ENCODE measurements around the gene PTPRG. TPM values are rescaled to one million over a fixed set of nuclear protein-coding genes. Genes with fewer than 3 reads are reported as not detected.
A peak's percentile ranks its signal among the peaks of the same experiment; 100 is the strongest.

PTPRG gene
- total RNA-seq, 1 donor from 2014 or later: 80.7 TPM

DNA sequence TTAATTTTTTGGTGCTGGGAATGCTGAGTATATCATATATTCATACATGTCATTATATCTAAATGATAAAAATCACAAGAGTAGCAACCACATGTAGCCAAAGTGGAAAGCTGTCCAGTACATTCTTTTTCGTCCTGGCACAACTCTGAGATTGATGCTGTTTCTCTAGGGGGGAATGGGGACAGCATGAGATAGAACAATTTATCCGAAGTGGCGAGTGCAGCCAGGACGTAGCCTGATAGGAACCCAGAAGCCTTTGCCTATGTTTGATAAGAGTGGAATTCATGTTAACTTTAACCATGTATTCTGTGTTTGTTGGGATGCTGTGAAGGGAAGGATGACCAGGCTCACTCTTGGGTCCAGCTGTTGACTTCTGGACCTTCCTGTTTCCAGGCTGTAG, 20.9 kb downstream of the PTPRG start:
- H3K4me1 Mint-ChIP-seq (ENCODE audit: unreplicated experiment): peaks cover 35% of the 10 kb centered on the region
- no peak overlapping the region for H3K4me3 Mint-ChIP-seq (ENCODE audit: unreplicated experiment)
- no peak for DNase-seq (ENCODE audit: low spot score)
- H3K27me3 Mint-ChIP-seq (ENCODE audit: unreplicated experiment): no peaks in the 10 kb centered on the region
- H3K36me3 Mint-ChIP-seq (ENCODE audit: low read depth, unreplicated experiment): peaks cover 4% of the 10 kb centered on the region
- TF ChIP-seq, protein P1, sequence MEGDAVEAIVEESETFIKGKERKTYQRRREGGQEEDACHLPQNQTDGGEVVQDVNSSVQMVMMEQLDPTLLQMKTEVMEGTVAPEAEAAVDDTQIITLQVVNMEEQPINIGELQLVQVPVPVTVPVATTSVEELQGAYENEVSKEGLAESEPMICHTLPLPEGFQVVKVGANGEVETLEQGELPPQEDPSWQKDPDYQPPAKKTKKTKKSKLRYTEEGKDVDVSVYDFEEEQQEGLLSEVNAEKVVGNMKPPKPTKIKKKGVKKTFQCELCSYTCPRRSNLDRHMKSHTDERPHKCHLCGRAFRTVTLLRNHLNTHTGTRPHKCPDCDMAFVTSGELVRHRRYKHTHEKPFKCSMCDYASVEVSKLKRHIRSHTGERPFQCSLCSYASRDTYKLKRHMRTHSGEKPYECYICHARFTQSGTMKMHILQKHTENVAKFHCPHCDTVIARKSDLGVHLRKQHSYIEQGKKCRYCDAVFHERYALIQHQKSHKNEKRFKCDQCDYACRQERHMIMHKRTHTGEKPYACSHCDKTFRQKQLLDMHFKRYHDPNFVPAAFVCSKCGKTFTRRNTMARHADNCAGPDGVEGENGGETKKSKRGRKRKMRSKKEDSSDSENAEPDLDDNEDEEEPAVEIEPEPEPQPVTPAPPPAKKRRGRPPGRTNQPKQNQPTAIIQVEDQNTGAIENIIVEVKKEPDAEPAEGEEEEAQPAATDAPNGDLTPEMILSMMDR (IDR thresholded peaks at IDR 0.05; ENCODE audit: unreplicated experiment): no peak
- H3K9me3 Mint-ChIP-seq (ENCODE audit: unreplicated experiment): no peaks in the 10 kb centered on the region
- H3K27ac Mint-ChIP-seq (ENCODE audit: unreplicated experiment): no peak overlapping the region

DNA sequence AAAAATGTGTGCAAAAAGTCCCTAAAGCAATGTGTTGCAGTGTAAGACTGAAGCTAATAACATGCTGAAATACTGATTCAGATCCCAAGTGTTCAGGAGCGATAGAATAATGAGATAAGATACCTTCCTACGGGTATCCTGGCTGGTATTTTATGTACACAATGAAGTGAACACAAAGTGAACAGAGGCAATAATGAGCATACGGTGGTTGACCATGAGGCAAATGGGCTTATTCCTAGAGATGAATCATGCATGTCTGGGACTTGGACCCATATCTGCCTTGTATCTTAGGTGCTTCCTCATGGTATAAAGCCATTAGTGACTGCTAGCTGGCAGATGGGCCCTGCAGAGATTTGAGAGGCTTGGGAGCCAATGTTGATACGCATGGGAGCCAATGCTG, 21.5 kb downstream of the PTPRG start:
- Mint-ChIP-seq H3K27me3 (ENCODE audit: unreplicated experiment) (no peaks in the 10 kb centered on the region), H3K4me3 (ENCODE audit: unreplicated experiment) (no peak overlapping the region), H3K36me3 (ENCODE audit: low read depth, unreplicated experiment) (peaks cover 4% of the 10 kb centered on the region), H3K9me3 (ENCODE audit: unreplicated experiment) (no peaks in the 10 kb centered on the region), H3K27ac (ENCODE audit: unreplicated experiment) (no peak overlapping the region), H3K4me1 (ENCODE audit: unreplicated experiment) (peaks cover 31% of the 10 kb centered on the region)
- TF ChIP-seq, protein P1 (IDR thresholded peaks at IDR 0.05; ENCODE audit: unreplicated experiment): no peak
- no peak for DNase-seq (ENCODE audit: low spot score)

DNA sequence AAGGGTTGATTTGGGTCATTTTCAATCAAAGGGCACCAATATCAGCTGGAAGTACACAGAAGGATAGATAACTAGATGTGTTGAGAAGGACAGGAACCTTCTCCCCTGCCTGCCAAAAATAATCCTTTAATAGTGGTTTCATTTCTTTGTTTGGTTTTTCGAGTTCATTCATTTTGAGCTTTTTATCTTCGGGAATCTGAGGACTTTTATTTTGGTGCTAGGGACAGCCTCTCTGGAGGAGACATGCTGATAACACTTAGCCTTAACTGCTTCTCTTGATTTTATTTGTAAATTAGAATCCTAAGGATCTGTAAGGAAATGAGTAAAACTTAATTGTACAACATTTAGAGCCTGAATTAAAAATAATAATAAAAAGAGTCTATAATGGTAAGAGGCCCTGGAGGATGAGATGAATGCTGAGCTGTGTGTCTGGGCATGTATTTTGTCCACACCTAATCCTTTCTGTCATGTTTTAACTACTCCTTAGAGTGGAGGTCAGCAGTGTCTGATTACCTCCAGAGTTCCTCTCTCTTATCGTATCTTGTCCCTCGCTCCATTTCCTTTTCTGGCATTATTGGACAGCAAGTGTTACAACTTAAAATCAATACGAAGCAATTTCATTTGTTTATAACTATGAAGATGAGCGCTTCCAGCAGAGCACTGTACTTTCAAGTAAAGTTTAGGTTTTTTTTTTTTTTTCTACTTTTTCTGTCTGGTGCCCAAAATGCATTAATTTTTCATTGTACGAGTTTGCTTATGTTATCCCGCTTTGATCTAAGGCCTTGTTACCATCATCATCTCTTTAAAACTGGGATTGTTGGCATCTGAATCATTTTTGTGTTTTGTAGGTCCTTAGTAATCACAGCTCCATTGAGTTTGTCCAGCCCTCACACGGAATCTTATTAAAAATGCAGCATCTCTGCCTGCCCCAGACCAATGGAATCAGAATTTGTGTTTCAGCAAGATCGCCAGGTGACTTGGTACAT, 22.8 kb downstream of the PTPRG start:
- H3K4me1 Mint-ChIP-seq (ENCODE audit: unreplicated experiment): peaks cover 19% of the 10 kb centered on the region
- no peak overlapping the region for H3K4me3 Mint-ChIP-seq (ENCODE audit: unreplicated experiment)
- peaks cover 4% of the 10 kb centered on the region for H3K36me3 Mint-ChIP-seq (ENCODE audit: low read depth, unreplicated experiment)
- TF ChIP-seq, protein P1 (IDR thresholded peaks at IDR 0.05; ENCODE audit: unreplicated experiment): no peak
- H3K27ac Mint-ChIP-seq (ENCODE audit: unreplicated experiment): no peak overlapping the region
- H3K27me3 Mint-ChIP-seq (ENCODE audit: unreplicated experiment): no peaks in the 10 kb centered on the region
- DNase-seq (ENCODE audit: low spot score): no peak
- no peaks in the 10 kb centered on the region for H3K9me3 Mint-ChIP-seq (ENCODE audit: unreplicated experiment)

DNA sequence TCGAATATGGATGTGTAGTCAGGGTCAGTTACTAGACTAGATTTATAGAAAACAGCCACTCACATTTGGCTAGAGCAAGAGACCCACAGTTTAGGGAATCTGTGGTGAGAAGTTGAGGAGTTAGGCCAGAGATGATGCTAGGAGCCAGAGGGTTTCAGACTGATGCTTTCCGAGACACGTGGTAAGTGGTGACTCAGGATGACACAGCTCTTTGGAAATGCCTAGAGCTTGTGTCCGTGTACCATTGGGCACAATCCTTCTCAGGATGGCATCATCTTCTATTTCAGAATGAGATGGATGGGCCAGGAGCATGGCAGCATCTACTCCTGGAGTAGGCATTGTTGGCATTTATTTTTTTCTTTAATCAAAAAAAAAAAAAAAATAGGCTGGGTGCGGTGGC, 28.5 kb downstream of the PTPRG start:
- Mint-ChIP-seq H3K4me3 (ENCODE audit: unreplicated experiment) (peak overlapping the region; percentile 8), H3K27ac (ENCODE audit: unreplicated experiment) (no peak overlapping the region), H3K9me3 (ENCODE audit: unreplicated experiment) (no peaks in the 10 kb centered on the region), H3K4me1 (ENCODE audit: unreplicated experiment) (peaks cover 11% of the 10 kb centered on the region), H3K36me3 (ENCODE audit: low read depth, unreplicated experiment) (no peaks in the 10 kb centered on the region), H3K27me3 (ENCODE audit: unreplicated experiment) (no peaks in the 10 kb centered on the region)
- no peak for DNase-seq (ENCODE audit: low spot score)
- TF ChIP-seq, protein P1 (IDR thresholded peaks at IDR 0.05; ENCODE audit: unreplicated experiment): no peak

DNA sequence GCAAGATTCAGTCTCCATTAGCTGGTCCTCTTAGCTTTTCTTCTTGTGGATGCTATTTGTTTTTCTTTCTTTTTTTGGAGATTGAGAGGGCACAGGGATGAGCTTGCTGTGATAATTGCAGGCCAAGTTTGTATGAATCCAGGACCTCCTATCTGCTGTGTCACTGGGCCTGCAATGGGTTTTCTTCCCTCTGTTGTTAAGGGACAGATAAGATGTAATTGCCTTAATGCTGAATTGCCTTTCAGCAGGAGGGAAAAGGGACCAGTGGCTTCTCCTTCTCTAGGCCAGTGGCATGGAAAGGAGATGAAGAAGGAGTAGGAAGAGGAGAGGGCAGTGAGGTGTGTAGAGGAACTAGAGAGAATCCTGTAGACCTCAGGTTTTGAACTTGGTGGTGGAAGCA, 29.9 kb downstream of the PTPRG start:
- H3K27me3 Mint-ChIP-seq (ENCODE audit: unreplicated experiment): no peaks in the 10 kb centered on the region

More for the DNA sequence above, 29.9 kb downstream of the PTPRG start:
- peaks cover 18% of the 10 kb centered on the region for H3K4me1 Mint-ChIP-seq (ENCODE audit: unreplicated experiment)
- no peak overlapping the region for H3K27ac Mint-ChIP-seq (ENCODE audit: unreplicated experiment)
- H3K9me3 Mint-ChIP-seq (ENCODE audit: unreplicated experiment): no peaks in the 10 kb centered on the region
- DNase-seq (ENCODE audit: low spot score): no peak
- H3K36me3 Mint-ChIP-seq (ENCODE audit: low read depth, unreplicated experiment): no peaks in the 10 kb centered on the region
- TF ChIP-seq, protein P1 (IDR thresholded peaks at IDR 0.05; ENCODE audit: unreplicated experiment): no peak
- H3K4me3 Mint-ChIP-seq (ENCODE audit: unreplicated experiment): no peak overlapping the region

Data from endothelial cell (in vitro differentiated cells).